K562 (cell line): Measurements from ENCODE around the gene SOCS3. TPM values are rescaled to one million over a fixed set of nuclear protein-coding genes. Genes with fewer than 3 reads are reported as not detected.

Experiments used
- CTBP1 ChIP-seq: fragments of 450-650 bp; IDR thresholded peaks from 2 replicates; pipeline ENCODE4 v1.6.1; 2016; ENCODE audit warnings: borderline replicate concordance
- KDM2B ChIP-seq: fragments of 250-450 bp; sonication (Bioruptor Pico); IDR thresholded peaks from 2 replicates; pipeline ENCODE4 v1.8.0; 2021; ENCODE audit warnings: mild to moderate bottlenecking, moderate library complexity
- L3MBTL2 ChIP-seq: fragments of 450-650 bp; IDR thresholded peaks from 2 replicates; pipeline ENCODE4 v1.6.1; 2016; ENCODE audit warnings: mild to moderate bottlenecking, moderate library complexity
- RAD51 ChIP-seq: fragments of 450-650 bp; IDR thresholded peaks from 2 replicates; pipeline ENCODE4 v1.7.1; 2016; ENCODE audit warnings: low read depth, mild to moderate bottlenecking, borderline replicate concordance
- SMARCC2 ChIP-seq: fragments of 450-650 bp; IDR thresholded peaks from 2 replicates; pipeline ENCODE4 v1.6.1; 2017; ENCODE audit warnings: antibody characterized with exemption, moderate library complexity, mild to moderate bottlenecking, low read depth
- SRSF1 ChIP-seq: fragments of 200-400 bp; formaldehyde crosslinking; IDR thresholded peaks from 2 replicates; pipeline ENCODE4 v1.6.1; 2017; ENCODE audit warnings: mild to moderate bottlenecking, low read depth, low read length, moderate library complexity
- polyA plus RNA-seq, 8 experiments: library from polyadenylated mRNA; depleted of rRNA in 4 of 8; stranded (reverse) in 5 of 8; unstranded in 3 of 8; fragments of >200 nt; fragmentation: Nextera tagmentation in 2 of 8; fragmentation: Illumina TruSeq in 1 of 8; extraction: Ambion mirVana in 2 of 8; extraction: Trizol in 1 of 8; gene quantifications; 2 replicates each; pipeline versions ENCODE4 v1.2.1 to v1.2.3, GENCODE V29; 2011 to 2014; ENCODE audit warnings: inconsistent platforms in 1 of 8, missing spikeins in 1 of 8
- total RNA-seq, 7 experiments: library from RNA; depleted of rRNA in 6 of 7; stranded (reverse); fragments of >200 nt in 6 of 7; fragmentation: Illumina TruSeq in 2 of 7; extraction: Trizol in 2 of 7; gene quantifications; 2 replicates each; pipeline versions ENCODE4 v1.2.1 to v1.2.3, GENCODE V29; 2011 to 2021; ENCODE audit warnings: low replicate concordance in 1 of 7
- TF ChIP-seq, protein P1 (sequence below), 2 experiments: fragments of 450-650 bp; formaldehyde crosslinking in 1 of 2; IDR thresholded peaks; 2 replicates each; pipeline versions ENCODE4 v1.4.0 to v1.6.1; 2014 to 2020; ENCODE audit warnings: mild to moderate bottlenecking in 2 of 2, borderline replicate concordance in 1 of 2, low read depth in 1 of 2

The SOCS3 gene
- total and polyA plus RNA-seq, 9 of the 15 experiments (the other 6 are each of a cell fraction or from before 2014, with no cell fraction given): 0.56 to 38.9 (median 13.7) TPM

DNA sequence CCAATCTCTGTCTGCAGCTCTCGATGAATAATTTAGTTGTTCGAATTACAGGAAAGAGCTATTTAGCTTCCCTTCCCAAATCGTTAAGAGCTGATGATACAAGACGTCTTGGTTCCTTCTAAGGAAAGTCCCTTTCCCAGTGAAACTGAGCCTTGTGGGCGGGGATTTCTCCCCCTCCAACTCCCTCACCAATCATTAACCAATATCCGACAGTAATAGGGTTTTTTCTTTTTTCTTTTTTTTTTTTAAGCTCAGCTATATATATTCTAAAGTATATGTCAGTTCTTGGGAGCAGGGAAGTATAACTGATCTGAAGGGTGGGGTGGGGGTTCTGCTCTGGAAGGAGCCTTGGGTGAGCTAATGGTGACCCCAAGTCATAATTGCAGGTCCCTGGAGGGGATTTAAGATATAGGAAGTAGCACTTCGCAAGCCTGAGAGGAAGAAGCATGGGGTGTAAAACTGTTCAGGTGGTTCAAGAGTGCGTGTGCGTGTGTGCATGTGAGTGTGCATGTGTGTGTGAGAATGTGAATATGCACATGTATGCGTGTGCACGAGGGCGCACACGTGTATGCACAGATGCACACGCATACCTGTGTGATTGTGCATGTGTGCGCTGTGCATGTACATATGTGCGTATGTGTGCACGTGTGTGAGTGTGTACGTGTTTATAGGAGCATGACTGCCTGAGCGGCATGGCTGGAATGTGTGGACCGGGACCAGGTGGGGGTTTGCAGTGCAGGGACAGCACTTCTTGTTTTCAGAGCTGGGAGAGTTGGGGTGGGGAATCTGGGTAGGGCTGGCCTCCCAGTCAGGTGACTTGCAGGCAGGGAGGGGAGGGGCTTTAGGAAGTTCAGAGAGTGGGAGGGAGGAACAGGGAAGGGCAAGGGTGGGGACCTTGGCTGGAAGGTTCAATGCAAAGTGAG lies 42.7 kb downstream of the SOCS3 start (continued):
- TF ChIP-seq, protein P1, sequence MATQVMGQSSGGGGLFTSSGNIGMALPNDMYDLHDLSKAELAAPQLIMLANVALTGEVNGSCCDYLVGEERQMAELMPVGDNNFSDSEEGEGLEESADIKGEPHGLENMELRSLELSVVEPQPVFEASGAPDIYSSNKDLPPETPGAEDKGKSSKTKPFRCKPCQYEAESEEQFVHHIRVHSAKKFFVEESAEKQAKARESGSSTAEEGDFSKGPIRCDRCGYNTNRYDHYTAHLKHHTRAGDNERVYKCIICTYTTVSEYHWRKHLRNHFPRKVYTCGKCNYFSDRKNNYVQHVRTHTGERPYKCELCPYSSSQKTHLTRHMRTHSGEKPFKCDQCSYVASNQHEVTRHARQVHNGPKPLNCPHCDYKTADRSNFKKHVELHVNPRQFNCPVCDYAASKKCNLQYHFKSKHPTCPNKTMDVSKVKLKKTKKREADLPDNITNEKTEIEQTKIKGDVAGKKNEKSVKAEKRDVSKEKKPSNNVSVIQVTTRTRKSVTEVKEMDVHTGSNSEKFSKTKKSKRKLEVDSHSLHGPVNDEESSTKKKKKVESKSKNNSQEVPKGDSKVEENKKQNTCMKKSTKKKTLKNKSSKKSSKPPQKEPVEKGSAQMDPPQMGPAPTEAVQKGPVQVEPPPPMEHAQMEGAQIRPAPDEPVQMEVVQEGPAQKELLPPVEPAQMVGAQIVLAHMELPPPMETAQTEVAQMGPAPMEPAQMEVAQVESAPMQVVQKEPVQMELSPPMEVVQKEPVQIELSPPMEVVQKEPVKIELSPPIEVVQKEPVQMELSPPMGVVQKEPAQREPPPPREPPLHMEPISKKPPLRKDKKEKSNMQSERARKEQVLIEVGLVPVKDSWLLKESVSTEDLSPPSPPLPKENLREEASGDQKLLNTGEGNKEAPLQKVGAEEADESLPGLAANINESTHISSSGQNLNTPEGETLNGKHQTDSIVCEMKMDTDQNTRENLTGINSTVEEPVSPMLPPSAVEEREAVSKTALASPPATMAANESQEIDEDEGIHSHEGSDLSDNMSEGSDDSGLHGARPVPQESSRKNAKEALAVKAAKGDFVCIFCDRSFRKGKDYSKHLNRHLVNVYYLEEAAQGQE (IDR thresholded peaks at IDR 0.05; ENCODE audit: borderline replicate concordance): 0 out of 2 replicates have a peak, but pooled peaks have one; percentile 24
- TF ChIP-seq, protein P1 (CRISPR knock-in tag; IDR thresholded peaks at IDR 0.05; ENCODE audit: low read depth): no peak
- TF ChIP-seq RAD51 (peak; percentile 88), SMARCC2 (no peak), SRSF1 (no peak), KDM2B (CRISPR knock-in tag) (no peak), CTBP1 (peak; percentile 59; the same call in 1 of the 2 replicates), L3MBTL2 (peak; percentile 78)
